Right forelimb (tissue), 1 donor: ENCODE measurements around the gene CCDC50.

Source experiments
- DNase-seq: peaks from one replicate; pipeline ENCODE4 v3.0.0-alpha.2; 2018

The CCDC50 gene

GRCh38 chr3:191431160-191431822 is 102.1 kb downstream of the CCDC50 start:
- no peak for DNase-seq

- DNase-seq = no peak
Observed at GRCh38 chr3:191432162-191432561, 103.0 kb downstream of the CCDC50 start.

GRCh38 chr3:191434024-191434423 is 104.8 kb downstream of the CCDC50 start:
- DNase-seq = no peak

- DNase-seq = no peak
Observed at GRCh38 chr3:191435981-191436380, 106.8 kb downstream of the CCDC50 start.

GRCh38 chr3:191438150-191438814 is 109.1 kb downstream of the CCDC50 start:
- DNase-seq = no peak

- DNase-seq = no peak
Observed at GRCh38 chr3:191440532-191440931, 111.3 kb downstream of the CCDC50 start.

- no peak for DNase-seq
Observed at GRCh38 chr3:191441687-191442086, 112.5 kb downstream of the CCDC50 start.

- no peak for DNase-seq
Observed at GRCh38 chr3:191444569-191444968, 115.4 kb downstream of the CCDC50 start.
